Prostate gland (tissue), 2 donors: ENCODE data around the gene DMBX1. TPM values are rescaled to one million over a fixed set of nuclear protein-coding genes. Genes with fewer than 3 reads are reported as not detected.

ENCODE experiments used
- DNase-seq: peaks from one replicate; pipeline ENCODE4 v3.0.0-alpha.2; 2019; ENCODE audit warnings: low spot score
- H3K27ac ChIP-seq, 2 donors: fragments of 200-600 bp; sonication (generic); 2 replicates each; pipeline ENCODE4 v1.5.1; 2017 to 2019
- H3K27me3 ChIP-seq: fragments of 200-600 bp; sonication (generic); replicated peaks from 2 replicates; pipeline ENCODE4 v1.5.1; 2019; ENCODE audit not compliant: insufficient read depth
- H3K36me3 ChIP-seq, 2 donors: fragments of 200-600 bp; sonication (generic); 1 replicate in 1 of 2; 2 replicates in 1 of 2; pipeline versions ENCODE4 v1.5.1 to v1.8.1; 2017 to 2019
- H3K4me1 ChIP-seq: fragments of 200-600 bp; sonication (generic); replicated peaks from 2 replicates; pipeline ENCODE4 v1.5.1; 2019
- H3K4me3 ChIP-seq, 2 donors: fragments of 200-600 bp; sonication (generic); 2 replicates each; pipeline ENCODE4 v1.5.1; 2017 to 2019
- H3K9me3 ChIP-seq: fragments of 200-600 bp; sonication (generic); 2 replicates; pipeline ENCODE4 v1.5.1; 2017
- CTCF ChIP-seq, 4 experiments: fragments of 200-600 bp in 2 of 4; fragments of 450-650 bp in 2 of 4; sonication (generic) in 2 of 4; IDR thresholded peaks; 1 replicate in 3 of 4; 2 replicates in 1 of 4; pipeline ENCODE4 v1.5.1; 2016 to 2019; ENCODE audit warnings: antibody characterized with exemption in 4 of 4, mild to moderate bottlenecking in 2 of 4, moderate library complexity in 2 of 4
- POLR2A ChIP-seq: fragments of 450-650 bp; IDR thresholded peaks from one replicate; pipeline ENCODE4 v1.6.1; 2016; ENCODE audit warnings: antibody characterized with exemption, mild to moderate bottlenecking
- POLR2AphosphoS5 ChIP-seq: sonication (generic); formaldehyde crosslinking; IDR thresholded peaks from one replicate; pipeline ENCODE4 v1.6.1; 2017; ENCODE audit warnings: antibody characterized with exemption
- WGBS: methylation state at CpG from one replicate; pipeline ENCODE4 v1.1.5; 2018; 5-methylcytosine and 5-hydroxymethylcytosine counted together
- intact Hi-C: fragments of 100-400 bp; cut with DNase I; formaldehyde crosslinking; loops from one replicate; pipeline ENCODE4 v1.14.2; 2022
- total RNA-seq, 2 donors: library from RNA; depleted of rRNA; stranded (reverse); fragments of >200 nt; gene quantifications; one replicate each; pipeline ENCODE4 v1.1.0, GENCODE V29; 2016

DMBX1 gene
- total RNA-seq, 2 donors from 2014 or later, result not detected

GRCh38 chr1:46532498-46533178 is 43.0 kb downstream of the DMBX1 start:
- peak overlapping the region; percentile 29 to 33 for H3K4me3 ChIP-seq
- intact Hi-C loops, result loop anchor here (2.0 to 5.0 kb wide), 2 partner anchors 70 to 192 kb away; partner anchors contain the start of gene MKNK1
- peaks cover 5% of the 10 kb centered on the region for H3K4me1 ChIP-seq
- H3K27me3 ChIP-seq, result no peaks in the 10 kb centered on the region
- DNase-seq, result peak; percentile 33
- no peaks in the 10 kb centered on the region for H3K36me3 ChIP-seq
- H3K27ac ChIP-seq, result peak overlapping the region in 1 of 2 donors; percentile 65
- WGBS, result 1% methylated on average over 29 of the region's 31 CpGs
- TF ChIP-seq POLR2AphosphoS5 (no peak), CTCF (IDR thresholded peaks at IDR 0.05) (peak; percentile 35 to 70 (median 67))
- no peaks in the 10 kb centered on the region for H3K9me3 ChIP-seq

- no peaks in the 10 kb centered on the region for H3K27me3 ChIP-seq
- WGBS, result 8% methylated on average over 35 of the region's 71 CpGs
- no peak for TF ChIP-seq POLR2A
- no peak for TF ChIP-seq POLR2AphosphoS5
- peak in 1 of 4 experiments; percentile 1 for TF ChIP-seq CTCF (IDR thresholded peaks at IDR 0.05)
- intact Hi-C loops, result loop anchor here (2.0 to 5.0 kb wide), 2 partner anchors 69 to 191 kb away; partner anchors contain the start of gene MKNK1
- peak overlapping the region in 1 of 2 donors; percentile 65 for H3K27ac ChIP-seq
- no peak for DNase-seq
- peak overlapping the region; percentile 29 to 33 for H3K4me3 ChIP-seq
- no peaks in the 10 kb centered on the region for H3K9me3 ChIP-seq
- no peaks in the 10 kb centered on the region for H3K36me3 ChIP-seq
- H3K4me1 ChIP-seq, result peaks cover 5% of the 10 kb centered on the region
Observed at GRCh38 chr1:46533179-46533864, 43.7 kb downstream of the DMBX1 start.

- no peaks in the 10 kb centered on the region for H3K9me3 ChIP-seq
- WGBS, result 68% methylated on average over 2 of the region's 2 CpGs
- H3K4me1 ChIP-seq, result peaks cover 5% of the 10 kb centered on the region
- no peak for DNase-seq
- H3K36me3 ChIP-seq, result no peaks in the 10 kb centered on the region
- no peak overlapping the region for H3K4me3 ChIP-seq
- H3K27ac ChIP-seq, result no peak overlapping the region
- H3K27me3 ChIP-seq, result no peaks in the 10 kb centered on the region
- peak in 1 of 4 experiments; percentile 30 for TF ChIP-seq CTCF (IDR thresholded peaks at IDR 0.05)
- TF ChIP-seq POLR2AphosphoS5, result no peak
- no peak for TF ChIP-seq POLR2A
- intact Hi-C loops, result no loop called here
Observed at GRCh38 chr1:46535063-46535462, 45.4 kb downstream of the DMBX1 start.

GRCh38 chr1:46536527-46536926 is 46.9 kb downstream of the DMBX1 start:
- Histone ChIP-seq H3K9me3 (no peaks in the 10 kb centered on the region), H3K27me3 (no peaks in the 10 kb centered on the region), H3K4me1 (peaks cover 5% of the 10 kb centered on the region), H3K4me3 (no peak overlapping the region), H3K27ac (no peak overlapping the region), H3K36me3 (no peaks in the 10 kb centered on the region)
- intact Hi-C loops, result no loop called here
- no peak for DNase-seq
- 97% methylated on average over 1 of the region's 1 CpG for WGBS
- TF ChIP-seq POLR2A, result no peak
- TF ChIP-seq CTCF (IDR thresholded peaks at IDR 0.05), result no peak
- no peak for TF ChIP-seq POLR2AphosphoS5
